Measurements from ENCODE around the gene C10orf67.
"Not testable (repeated sequence)": the region's sequence is repeated elsewhere in the genome, so short reads cannot be mapped to it uniquely, and the experiment has no call there.

DNA sequence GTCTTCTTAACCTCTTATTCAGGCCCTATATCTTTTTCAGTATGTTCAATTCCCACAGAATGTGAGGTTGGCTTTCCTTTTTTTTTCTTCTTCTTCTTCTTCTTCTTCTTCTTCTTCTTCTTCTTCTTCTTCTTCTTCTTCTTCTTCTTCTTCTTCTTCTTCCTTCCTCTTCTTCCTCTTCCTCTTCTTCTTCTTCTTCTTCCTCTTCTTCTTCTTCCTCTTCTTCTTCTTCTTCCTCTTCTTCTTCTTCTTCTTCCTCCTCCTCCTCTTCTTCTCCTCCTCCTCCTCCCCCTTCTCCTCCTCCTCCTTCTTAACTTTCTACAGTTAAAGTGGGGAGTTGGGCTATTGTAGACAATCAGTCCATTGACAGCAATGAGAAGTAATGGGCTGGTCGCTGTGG is 6.1 kb upstream of the C10orf67 start:
- TF ChIP-seq CTCF, POLR2AphosphoS5 (IDR thresholded peaks at IDR 0.05): not testable (repeated sequence)
